GM19043 (cell line): ENCODE results near the gene MEPCE.

Experiments
- ATAC-seq: cut with Tn5 transposase; IDR thresholded peaks from one replicate; pipeline ENCODE4 v1.9.1; 2021; ENCODE audit warnings: low read depth; ENCODE audit not compliant: unreplicated experiment

Gene MEPCE

GRCh38 chr7:100406767-100407166, 22.9 kb upstream of the MEPCE start:
- no peak for ATAC-seq

DNA sequence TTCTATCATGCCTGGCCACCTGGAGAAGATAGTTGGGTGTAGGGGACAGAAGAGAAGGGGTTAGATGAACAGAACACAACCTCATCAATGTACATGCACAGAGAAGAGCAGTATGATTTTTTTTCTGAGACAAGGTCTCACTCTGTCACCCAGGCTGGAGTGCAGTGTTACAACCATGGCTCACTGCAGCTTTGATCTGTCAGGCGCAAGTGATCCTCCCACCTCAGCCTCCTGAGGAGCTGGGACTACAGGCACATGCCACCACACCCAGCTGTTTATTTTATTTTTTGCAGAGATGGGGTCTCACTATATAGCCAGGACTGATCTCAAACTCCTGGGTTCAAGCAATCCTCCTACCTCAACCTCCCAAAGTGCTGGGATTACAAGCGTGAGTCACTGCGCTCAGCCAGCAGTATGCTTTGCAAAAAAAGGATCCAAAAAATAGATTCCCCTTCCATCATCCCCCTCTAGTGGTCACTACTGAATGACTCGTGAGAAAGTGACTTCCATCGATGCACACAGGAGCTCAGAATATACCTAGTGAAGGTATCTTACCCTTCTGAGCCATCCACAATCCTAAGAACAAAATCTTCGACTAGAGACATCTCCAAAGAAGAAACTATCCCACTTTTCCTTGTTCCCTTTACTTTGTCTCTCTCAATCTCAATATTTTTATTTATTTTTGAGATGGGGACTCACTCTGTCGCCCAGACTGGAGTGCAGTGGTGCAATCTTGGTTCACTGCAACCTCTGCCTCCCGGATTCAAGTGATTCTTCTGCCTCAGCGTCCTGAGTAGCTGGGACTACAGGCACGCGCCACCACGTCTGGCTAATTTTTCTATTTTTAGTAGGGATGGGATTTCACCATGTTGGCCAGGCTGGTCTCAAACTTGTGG, 22.1 kb upstream of the MEPCE start:
- ATAC-seq: no peak

DNA sequence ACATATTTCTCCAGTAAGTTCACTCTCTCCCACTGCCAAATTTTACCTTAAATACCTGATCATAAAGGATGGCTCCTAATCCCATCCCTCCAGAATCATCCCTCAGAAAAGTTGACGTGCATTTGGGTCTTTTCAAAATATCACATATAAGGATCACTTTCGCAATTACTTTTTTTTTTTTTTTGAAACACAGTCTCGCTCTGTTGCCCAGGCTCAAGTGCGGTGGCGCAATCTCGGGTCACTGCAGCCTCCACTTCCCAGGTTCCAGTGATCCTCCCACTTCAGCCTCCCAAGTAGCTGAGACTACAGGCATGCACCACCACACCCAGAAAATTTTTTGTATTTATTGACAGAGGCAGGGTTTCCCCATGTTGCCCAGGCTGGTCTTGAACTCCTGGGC, 18.5 kb upstream of the MEPCE start:
- no peak for ATAC-seq

DNA sequence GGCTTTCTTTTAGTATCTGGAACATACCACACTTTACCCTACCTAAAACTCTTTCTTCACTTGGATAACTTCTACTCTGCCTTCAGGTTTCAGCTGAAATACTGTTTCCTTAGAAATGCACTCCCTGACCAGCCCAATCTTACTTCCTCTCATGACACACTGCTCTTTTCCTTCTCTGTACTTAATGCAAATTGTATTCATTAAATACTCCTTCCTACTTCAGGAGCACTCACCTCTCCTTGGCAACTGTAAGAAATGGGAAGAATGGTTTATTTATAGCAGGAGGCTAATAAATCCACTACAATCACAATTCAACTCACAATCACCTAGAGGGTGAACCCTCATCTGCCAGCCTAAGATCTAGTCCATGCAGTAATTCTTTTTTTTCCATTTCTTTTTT, 16.3 kb upstream of the MEPCE start:
- ATAC-seq: no peak

GRCh38 chr7:100413889-100414288, 15.7 kb upstream of the MEPCE start:
- ATAC-seq: no peak

DNA sequence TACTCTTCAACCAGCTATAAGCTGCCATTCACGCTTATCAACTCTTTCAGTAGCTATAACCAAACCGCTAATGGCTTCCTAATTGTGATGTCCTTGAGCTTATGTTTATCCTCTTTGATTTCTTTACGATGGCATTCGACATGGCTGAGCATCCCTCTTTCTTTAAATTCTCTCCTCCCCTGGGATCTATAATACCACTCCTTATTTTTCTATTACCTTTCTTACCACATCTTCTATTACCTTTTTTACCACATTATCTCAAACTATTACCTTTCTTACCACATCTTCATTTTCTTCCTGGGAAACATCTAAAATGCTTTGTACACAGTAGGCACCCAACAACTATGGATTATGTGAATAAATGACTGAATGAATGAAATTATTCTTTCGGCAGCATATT, 14.2 kb upstream of the MEPCE start:
- ATAC-seq: no peak

- no peak for ATAC-seq
These were observed 10.5 kb upstream of the MEPCE start for GRCh38 chr7:100418930-100419659.

DNA sequence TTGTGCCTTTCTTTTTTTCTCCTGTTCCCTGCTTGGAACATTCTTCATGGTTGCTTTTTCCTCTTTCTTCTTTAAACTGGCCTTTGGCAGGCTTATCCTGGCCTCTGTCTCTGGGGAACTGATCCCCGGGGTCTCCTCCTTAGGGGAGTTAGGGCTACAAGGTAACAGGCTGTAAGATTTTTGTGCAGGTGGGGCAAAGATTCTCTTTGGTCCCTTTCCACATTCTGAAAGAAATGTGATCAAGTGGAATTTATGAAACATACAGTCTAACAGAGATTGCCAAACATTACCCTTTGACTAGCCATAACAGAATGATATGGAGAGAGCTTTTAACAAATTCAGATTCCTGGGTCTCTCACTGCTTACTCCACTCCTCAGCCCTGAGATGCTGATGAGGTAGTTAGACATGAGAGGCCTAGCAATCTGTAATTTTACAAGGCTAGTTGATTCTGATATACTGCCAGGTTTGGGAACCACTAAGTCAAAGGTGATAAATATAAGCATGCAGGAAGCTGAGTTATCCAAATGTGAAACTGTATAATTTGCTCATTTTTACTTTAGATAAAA, 9.9 kb upstream of the MEPCE start:
- ATAC-seq: no peak

DNA sequence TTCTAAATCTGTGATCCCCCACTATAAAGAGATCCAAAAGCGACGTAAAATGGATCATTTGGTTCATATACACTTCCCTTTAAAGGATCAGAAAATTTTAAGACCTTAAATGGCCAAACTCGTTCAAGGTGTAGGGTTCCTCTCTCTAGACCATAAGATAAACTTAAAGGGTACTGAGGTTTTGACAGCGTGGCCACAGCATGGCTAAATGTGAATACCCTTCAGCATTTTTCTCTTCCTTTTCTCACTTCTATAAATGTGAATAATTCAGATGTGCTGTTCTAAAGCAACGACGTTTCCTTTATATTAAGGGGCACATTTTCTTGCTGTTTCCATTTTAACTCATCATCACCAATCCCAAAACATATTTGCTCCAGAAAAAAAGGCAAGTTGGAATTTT, 6.3 kb upstream of the MEPCE start:
- ATAC-seq: no peak

DNA sequence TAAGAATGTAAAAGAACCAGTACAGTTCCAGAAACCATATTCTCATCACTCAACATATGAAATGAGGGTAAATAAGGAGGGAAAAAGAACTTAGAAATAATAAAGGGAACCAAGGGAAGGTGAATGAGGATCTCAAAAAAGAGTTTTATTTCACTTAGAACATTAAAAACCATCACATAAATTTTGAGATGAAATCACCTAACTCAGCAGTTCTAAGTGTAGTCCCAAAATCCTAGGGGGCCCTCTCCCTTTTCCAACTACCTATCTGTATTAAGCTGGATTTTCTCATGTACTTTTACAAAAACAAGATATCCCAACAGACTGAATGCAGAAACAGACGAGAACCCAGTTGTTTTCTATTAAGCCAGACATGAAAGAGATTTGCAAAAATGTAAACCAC, 4.3 kb upstream of the MEPCE start:
- ATAC-seq: no peak

- ATAC-seq: no peak
These were observed 3.1 kb upstream of the MEPCE start for GRCh38 chr7:100426516-100426915.

DNA sequence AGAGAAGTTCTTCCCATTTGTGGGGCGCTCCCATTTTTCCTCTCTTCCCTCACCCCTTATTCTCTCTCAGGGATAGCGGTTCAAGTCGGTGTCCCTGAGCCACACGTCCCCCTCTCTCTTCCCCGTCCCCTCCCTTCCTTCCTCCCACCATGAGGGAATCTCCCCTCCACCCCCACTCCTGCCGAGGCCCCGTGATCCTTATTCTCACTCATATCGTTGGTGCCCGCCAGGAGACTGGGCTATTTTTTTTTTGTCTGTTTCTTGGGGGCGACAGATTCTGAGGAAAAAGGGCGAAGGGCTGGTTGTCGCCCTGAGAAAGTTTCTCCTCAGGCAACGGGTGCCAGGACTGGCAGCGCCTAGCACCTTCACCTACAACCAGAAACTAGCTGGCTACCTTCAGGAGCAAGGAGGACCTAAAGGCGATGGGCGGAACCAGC, 1.9 kb upstream of the MEPCE start:
- ATAC-seq: no peak

GRCh38 chr7:100428199-100428966, 1.2 kb upstream of the MEPCE start, which contains the start of gene ZCWPW1:
Gene ZCWPW1 (minus strand): TSS chr7:100428703. CDS start chr7:100420649, 8,054 bp downstream.
- ATAC-seq: peak; percentile 35

- ATAC-seq: peak; percentile 54
These were observed 529 bp upstream of the MEPCE start for GRCh38 chr7:100428967-100429636.

- ATAC-seq: no peak
These were observed 1.1 kb downstream of the MEPCE start for GRCh38 chr7:100430493-100431285.

DNA sequence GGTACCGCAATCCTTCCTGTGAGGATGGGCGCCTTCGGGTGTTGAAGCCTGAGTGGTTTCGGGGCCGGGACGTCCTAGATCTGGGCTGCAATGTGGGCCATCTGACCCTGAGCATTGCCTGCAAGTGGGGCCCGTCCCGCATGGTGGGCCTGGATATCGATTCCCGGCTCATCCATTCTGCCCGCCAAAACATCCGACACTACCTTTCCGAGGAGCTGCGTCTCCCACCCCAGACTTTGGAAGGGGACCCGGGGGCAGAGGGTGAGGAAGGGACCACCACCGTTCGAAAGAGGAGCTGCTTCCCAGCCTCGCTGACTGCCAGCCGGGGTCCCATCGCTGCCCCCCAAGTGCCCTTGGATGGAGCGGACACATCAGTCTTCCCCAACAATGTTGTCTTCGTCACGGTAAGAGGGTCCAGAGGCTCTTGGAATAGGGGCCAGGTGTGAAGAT, 1.7 kb downstream of the MEPCE start:
- no peak for ATAC-seq

DNA sequence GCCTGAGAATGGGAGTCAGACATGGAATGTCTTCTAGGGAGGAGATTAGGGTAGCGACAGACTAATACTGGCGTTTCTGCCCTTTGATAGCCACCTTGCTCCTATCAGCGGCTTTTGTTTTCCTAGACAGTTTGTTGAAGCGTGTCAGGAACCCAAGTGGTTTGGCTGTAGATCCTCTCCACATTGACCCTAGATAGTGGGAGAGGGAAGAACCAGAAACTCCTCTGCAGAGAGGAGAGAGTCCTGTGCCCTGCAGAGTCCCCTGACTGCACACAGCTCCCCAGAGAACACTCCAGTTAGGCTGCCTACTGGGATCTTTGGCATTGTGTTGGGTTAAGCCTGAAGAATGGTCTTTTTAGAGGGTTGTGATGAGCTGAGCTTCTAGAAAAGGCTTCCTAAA, 2.4 kb downstream of the MEPCE start:
- no peak for ATAC-seq

- no peak for ATAC-seq
These were observed 3.1 kb downstream of the MEPCE start for GRCh38 chr7:100432621-100433275.

- ATAC-seq: no peak
These were observed 3.6 kb downstream of the MEPCE start for GRCh38 chr7:100433276-100433591.
